UCSD-AML1 (cell line): ENCODE results near the gene MTCH2.
"Not testable (repeated sequence)": the region's sequence is repeated elsewhere in the genome, so short reads cannot be mapped to it uniquely, and the experiment has no call there.

Experiments
- DNase-seq: peaks from one replicate; lab custom pipeline; 2025; ENCODE audit not compliant: unreplicated experiment; lab: John Stamatoyannopoulos, UW

The MTCH2 gene

DNA sequence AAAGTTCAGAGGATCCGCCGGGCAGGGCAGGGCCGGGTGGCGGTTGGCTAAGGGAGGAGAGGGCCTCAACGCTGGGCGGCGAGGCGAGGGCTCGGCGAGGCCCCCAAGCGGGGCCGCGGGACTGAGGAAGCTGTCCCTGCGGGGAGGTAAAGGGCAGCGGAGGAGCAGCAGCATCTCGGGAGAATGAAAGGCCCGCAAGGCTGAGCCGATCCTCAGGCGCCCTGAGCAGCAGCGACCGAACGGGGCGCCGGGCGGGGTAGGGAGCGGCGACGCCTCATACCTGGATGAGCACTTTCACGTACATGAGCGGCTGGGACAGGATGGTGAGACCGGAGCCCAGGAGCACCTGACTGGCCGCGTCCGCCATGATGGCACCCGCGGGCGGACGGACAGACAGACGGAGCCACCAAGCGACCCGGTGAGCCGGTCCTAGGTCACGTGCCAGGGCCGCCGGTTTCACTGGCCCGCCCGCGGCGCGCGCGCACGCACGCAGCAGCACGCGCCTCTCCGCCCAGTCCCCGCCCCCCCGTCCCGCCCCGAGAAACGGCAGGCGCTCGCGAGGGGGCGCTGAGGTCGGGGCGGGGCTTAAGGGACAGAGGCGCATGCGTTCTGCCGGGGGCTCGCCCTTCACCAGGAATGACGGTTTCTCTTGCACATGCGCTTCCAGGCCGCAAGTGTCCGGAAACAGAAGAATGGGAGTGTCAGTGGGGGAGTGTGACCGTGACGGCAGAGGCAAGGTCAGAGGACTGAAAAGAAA is at the start of gene MTCH2:
TSS of gene MTCH2 (minus strand) at position 461 of the 757 bp plus-strand sequence. CDS start at position 367, 94 bp downstream.
- peak; percentile 98 for DNase-seq

GRCh38 chr11:47691979-47692378 is 49.6 kb upstream of the MTCH2 start:
- DNase-seq, result no peak

DNA sequence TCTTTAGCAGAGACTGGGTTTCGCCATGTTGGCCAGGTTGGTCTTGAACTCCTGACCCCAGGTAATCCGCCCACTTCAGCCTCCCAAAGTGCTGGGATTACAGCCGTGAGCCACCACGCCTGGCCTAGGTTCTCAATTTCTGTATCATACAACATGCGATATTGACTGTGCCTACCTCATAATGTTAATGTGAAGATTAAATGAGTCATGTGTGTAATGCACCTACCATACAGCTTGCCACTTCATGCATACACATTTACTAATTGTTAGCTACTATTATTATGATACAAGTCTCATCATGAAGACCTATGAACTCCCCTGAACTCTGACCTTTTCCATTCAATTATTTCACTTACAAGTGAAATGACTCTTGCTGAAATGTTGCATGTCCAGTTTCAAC is 47.1 kb upstream of the MTCH2 start:
- no peak for DNase-seq

DNA sequence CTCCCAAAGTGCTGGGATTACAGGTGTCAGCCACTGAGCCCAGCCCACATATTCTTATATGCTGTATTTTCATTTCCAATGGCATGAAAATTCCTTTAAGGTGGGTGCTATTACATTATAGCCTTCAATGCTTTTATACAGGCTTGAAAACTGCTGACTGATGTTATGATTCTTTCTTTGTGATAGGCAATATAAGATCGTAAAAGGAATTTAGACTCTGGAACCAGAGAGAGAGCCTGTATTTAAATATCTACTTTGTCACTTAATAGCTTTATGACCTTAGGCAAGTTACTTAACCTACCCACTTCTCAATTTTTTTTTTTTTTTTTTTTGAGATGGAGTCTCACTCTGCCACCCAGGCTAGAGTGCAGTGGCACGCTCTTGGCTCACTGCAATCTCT is 46.6 kb upstream of the MTCH2 start:
- DNase-seq, result no peak

DNA sequence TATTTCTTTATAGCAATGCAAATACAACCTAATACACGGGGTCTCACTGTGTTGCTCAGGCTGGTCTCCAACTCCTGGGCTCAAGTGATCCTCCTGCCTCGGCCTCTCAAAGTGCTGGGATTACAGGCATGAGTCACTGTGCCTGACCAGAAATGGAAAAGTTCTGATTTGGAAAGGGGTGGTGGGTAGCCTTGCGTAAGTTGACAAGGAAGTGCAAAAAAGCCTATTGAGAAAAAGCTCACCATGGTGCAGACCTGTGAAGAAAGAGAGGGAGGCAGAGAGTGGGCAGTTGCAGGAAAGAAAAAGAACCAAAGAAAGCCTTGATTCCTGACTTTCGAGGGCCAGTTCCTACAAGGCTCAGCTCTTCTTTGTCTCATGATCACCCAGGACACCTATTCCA is 45.8 kb upstream of the MTCH2 start:
- DNase-seq, result no peak

GRCh38 chr11:47686704-47687103 is 44.3 kb upstream of the MTCH2 start:
- not testable (repeated sequence) for DNase-seq

DNA sequence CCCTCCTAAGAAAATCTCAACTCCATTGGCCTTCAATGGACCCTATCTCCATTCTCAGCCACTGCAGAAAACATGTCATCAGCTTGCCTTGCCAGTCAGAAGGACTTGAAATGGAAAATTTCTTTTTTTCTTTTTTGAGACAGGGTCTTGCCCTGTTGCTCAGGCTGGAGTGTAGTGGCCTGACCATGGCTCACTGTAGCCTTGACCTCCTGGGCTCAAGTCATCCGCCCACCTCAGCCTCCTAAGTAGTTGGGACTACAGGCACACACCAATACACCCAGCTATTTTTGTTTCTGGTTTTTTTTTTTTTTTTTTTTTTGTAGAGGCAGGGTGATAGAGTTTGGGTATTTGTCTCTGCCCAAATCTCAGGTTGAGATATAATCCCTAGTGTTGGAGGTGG is 43.8 kb upstream of the MTCH2 start:
- no peak for DNase-seq

DNA sequence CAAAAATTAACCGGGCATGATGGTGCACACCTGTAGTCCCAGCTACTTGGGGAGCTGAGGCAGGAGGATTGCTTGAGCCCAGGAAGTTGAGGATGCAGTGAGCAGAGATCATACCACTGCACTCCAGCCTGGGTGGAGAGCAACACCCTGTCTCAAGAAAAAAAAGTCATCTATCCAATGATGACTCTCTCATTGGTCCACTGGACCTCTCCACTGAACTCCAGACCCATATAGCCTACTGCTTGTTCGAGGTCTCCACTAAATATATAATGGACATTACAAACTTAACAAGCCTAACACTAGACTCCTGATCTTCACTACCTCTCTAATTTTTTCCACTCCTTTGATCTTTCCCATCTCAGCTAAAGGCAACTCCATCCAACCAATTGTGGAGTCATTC is 33.5 kb upstream of the MTCH2 start:
- DNase-seq, result no peak

DNA sequence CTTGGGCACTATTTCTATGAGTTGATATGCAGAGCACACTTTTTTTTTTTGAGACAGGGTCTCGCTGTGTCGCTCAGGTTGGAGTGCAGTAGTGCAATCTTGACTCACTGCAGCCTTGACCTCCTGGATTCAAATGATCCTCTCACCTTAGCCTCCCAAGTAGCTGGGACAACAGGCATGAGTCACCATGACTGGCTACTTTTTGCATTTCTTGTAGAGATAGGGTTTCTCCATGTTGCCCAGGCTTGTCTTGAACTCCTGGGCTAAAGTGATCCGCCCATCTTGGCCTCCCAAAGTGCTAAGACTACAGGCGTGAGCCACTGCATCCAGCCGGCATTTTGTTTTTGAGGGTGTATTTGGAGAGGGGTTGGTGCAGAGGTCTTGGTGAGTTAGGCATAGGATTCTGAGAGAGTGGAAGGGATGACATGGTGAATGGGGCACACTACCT is 29.9 kb upstream of the MTCH2 start:
- DNase-seq, result no peak

- DNase-seq, result no peak
Measured at GRCh38 chr11:47669856-47670255, 27.5 kb upstream of the MTCH2 start.

DNA sequence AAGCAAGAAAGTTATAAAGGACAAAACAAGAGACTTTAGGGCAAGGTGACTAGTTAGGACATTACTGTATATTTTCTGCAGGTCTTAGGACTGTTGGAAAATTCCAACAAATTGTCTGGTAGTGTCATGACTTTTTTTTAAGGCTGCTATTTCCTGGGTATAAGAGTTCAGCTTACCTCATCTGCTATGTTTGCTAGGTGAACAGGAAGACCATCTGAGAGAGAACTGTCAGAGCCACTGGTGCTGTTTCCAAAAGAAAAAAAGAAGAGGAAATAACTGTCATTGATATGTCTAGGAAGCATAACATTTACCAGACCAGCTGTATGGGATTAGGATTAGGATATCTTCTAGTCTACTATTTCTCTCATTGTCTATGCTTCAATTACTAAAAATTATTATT is 26.3 kb upstream of the MTCH2 start:
- no peak for DNase-seq

DNA sequence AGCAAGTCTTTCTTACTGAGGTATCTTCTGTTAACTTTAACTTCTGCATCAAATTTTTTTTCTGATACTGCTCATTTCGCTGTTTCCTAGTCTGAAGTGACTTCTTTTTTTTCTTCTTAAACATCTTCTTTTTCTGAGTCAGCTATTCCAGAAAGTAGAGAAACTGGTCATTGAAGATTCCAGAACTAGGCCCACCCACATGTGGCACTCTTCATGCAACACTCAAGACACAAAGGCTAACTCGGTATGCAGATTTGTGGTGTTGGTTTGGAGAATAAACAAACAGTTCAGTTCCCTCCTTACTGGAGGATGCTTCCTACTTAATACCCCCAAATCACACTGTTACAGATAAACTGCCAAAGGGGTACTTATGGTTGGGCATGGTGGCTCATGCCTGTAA is 25.2 kb upstream of the MTCH2 start:
- no peak for DNase-seq

- DNase-seq, result no peak
Measured at GRCh38 chr11:47667135-47667534, 24.8 kb upstream of the MTCH2 start.

GRCh38 chr11:47664936-47665335 is 22.6 kb upstream of the MTCH2 start:
- DNase-seq, result not testable (repeated sequence)

GRCh38 chr11:47661245-47661644 is 18.9 kb upstream of the MTCH2 start:
- DNase-seq, result no peak

GRCh38 chr11:47659276-47659675 is 16.9 kb upstream of the MTCH2 start:
- DNase-seq, result no peak

- DNase-seq, result no peak
Measured at GRCh38 chr11:47656260-47656885, 14.0 kb upstream of the MTCH2 start.

GRCh38 chr11:47651818-47652469 is 9.6 kb upstream of the MTCH2 start:
- DNase-seq, result no peak

DNA sequence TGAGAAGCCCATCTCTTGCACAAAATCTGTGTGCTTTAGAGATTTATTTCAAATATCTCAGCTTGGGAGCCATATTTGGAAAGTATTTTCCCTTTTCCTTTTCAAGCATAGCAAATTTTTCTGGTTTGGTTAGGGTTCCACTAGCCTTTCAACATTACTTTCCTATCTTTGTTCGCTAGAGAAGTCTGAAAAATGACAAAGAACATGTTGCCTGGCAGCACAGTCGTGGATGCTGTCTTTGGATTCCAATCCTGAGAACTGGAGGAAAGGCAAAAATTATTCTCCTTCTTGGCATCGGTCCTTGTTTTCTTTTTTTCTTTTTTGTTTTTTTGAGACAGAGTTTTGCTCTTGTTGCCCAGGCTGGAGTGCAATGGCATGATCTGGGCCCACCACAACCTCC is 6.9 kb upstream of the MTCH2 start:
- DNase-seq, result no peak

DNA sequence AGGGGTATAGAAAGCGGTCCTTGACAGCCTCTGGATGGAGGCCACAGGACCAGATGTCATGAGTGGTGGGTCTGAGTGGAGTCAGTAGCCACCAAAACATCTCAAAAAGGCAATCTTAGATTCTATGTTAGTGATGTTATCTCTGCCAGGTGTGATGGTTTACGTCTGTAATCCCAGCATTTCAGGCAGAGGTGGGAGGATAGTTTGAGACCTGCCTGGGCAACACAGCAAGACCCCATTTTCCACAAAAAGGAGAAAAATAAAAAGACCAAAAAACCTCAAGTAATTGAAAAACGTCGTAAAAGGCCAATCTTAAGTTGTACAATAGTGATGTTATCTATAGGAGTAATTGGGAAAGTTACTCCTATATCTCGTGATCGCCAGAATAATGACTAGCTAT is 3.7 kb upstream of the MTCH2 start:
- DNase-seq, result no peak

GRCh38 chr11:47645500-47645899 is 3.1 kb upstream of the MTCH2 start:
- DNase-seq, result no peak

GRCh38 chr11:47641600-47642098 is 710 bp downstream of the MTCH2 start:
- DNase-seq, result no peak
